ENCODE measurements around the gene PARL. TPM values are rescaled to one million over a fixed set of nuclear protein-coding genes. Genes with fewer than 3 reads are reported as not detected.
"Not testable (repeated sequence)": the region's sequence is repeated elsewhere in the genome, so short reads cannot be mapped to it uniquely, and the experiment has no call there.

PARL gene
- total RNA-seq, 3 donors from 2014 or later = 67.0 to 71.8 (median 68.9) TPM

- Histone ChIP-seq H3K4me3 (no peak overlapping the region), H3K9me3 (no peaks in the 10 kb centered on the region), H3K36me3 (ENCODE audit: low read depth) (peaks cover 3% of the 10 kb centered on the region), H3K4me1 (ENCODE audit: low read depth) (no peaks in the 10 kb centered on the region)
- DNase-seq (no peak), ATAC-seq (no peak)
- intact Hi-C loops (cut with DNase I, micrococcal nuclease) = no loop called here
- TF ChIP-seq CTCF (IDR thresholded peaks at IDR 0.05) = no peak
These were observed 94.9 kb downstream of the PARL start for GRCh38 chr3:183789826-183790225.

- H3K9me3 ChIP-seq; H3K4me1 ChIP-seq (ENCODE audit: low read depth); ATAC-seq; H3K36me3 ChIP-seq (ENCODE audit: low read depth); DNase-seq; H3K4me3 ChIP-seq; intact Hi-C loops (cut with DNase I, micrococcal nuclease): not testable (repeated sequence)
These were observed 100.2 kb downstream of the PARL start for GRCh38 chr3:183784503-183784902.

GRCh38 chr3:183782576-183783276 lies 102.0 kb downstream of the PARL start:
- H3K4me3 ChIP-seq = no peak overlapping the region
- no peaks in the 10 kb centered on the region for H3K4me1 ChIP-seq (ENCODE audit: low read depth)
- H3K9me3 ChIP-seq = no peaks in the 10 kb centered on the region
- TF ChIP-seq CTCF (IDR thresholded peaks at IDR 0.05) = no peak
- ATAC-seq = no peak
- intact Hi-C loops (cut with DNase I, micrococcal nuclease) = no loop called here
- no peak for DNase-seq
- peaks cover 3% of the 10 kb centered on the region for H3K36me3 ChIP-seq (ENCODE audit: low read depth)

- no peak for DNase-seq
- no peaks in the 10 kb centered on the region for H3K36me3 ChIP-seq (ENCODE audit: low read depth)
- intact Hi-C loops (cut with DNase I, micrococcal nuclease) = no loop called here
- no peak overlapping the region for H3K4me3 ChIP-seq
- no peak for TF ChIP-seq CTCF (IDR thresholded peaks at IDR 0.05)
- ATAC-seq = no peak
- H3K4me1 ChIP-seq (ENCODE audit: low read depth) = no peaks in the 10 kb centered on the region
- H3K9me3 ChIP-seq = no peaks in the 10 kb centered on the region
These were observed 103.4 kb downstream of the PARL start for GRCh38 chr3:183781246-183781645.

- Histone ChIP-seq H3K9me3 (no peaks in the 10 kb centered on the region), H3K4me1 (ENCODE audit: low read depth) (no peaks in the 10 kb centered on the region), H3K4me3 (no peak overlapping the region), H3K36me3 (ENCODE audit: low read depth) (no peaks in the 10 kb centered on the region)
- no peak for DNase-seq
- intact Hi-C loops (cut with DNase I, micrococcal nuclease) = no loop called here
- no peak for ATAC-seq
- TF ChIP-seq CTCF (IDR thresholded peaks at IDR 0.05) = no peak
These were observed 104.7 kb downstream of the PARL start for GRCh38 chr3:183779896-183780465.

Small RNAs within 50 kb of the gene (microRNA-seq; reads per million reads assigned to microRNA genes)
- gene MIR4448 = not detected

Other genes with a start within 250 kb of the PARL start
- 10 to 100 TPM; 45.3 to 99.2 (median 69.9) TPM for gene KLHL24, start 249.3 kb downstream of the PARL start, total RNA-seq
- 10 to 100 TPM; 15.6 to 19.3 (median 16.1) TPM for gene YEATS2, start 187.1 kb downstream of the PARL start, total RNA-seq
- gene MAP6D1, start 59.3 kb downstream of the PARL start, total RNA-seq = 1 to 10 TPM in 2 of 3 donors, under 1 TPM in 1; 0.55 to 3.1 (median 1.2) TPM
- gene ABCC5, start 133.0 kb upstream of the PARL start, total RNA-seq = 10 to 100 TPM; 34.4 to 45.7 (median 39.4) TPM
- not detected for gene HTR3D, start 146.9 kb upstream of the PARL start, total RNA-seq
- gene HTR3C, start 168.2 kb upstream of the PARL start, total RNA-seq = under 1 TPM in 2 of 3 donors, not detected in 1; 0.17 to 0.41 TPM
- under 1 TPM; 0.16 to 0.70 (median 0.35) TPM for gene HTR3E, start 212.2 kb upstream of the PARL start, total RNA-seq

Measured in mucosa of descending colon (tissue), 3 donors.